ENCODE results near the gene TRPV4.

Gene TRPV4

GRCh38 chr12:109804820-109805761 lies 28.1 kb downstream of the TRPV4 start:
- peak; percentile 33 for DNase-seq (ENCODE audit: low spot score)

DNA sequence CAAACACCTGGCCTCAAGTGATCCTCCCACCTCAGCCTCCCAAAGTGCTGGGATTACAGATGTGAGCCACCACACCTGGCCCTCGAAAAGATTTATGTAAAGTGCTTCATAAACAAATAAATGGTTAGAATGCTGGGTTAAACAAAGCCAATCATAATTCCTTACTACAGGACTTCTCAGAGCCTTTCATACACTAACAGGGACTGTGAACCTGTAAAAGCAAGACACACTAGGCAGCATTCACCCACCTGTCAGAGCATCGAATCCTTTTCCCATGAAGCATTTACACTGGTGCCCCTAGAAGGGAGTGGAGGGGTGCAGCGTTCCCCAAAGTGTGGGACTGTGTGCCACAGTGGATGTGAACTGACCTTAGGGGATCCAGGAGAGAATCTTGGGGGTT lies 29.5 kb downstream of the TRPV4 start:
- no peak for DNase-seq (ENCODE audit: low spot score)

GRCh38 chr12:109802828-109803227 lies 30.4 kb downstream of the TRPV4 start:
- DNase-seq (ENCODE audit: low spot score) = no peak

DNA sequence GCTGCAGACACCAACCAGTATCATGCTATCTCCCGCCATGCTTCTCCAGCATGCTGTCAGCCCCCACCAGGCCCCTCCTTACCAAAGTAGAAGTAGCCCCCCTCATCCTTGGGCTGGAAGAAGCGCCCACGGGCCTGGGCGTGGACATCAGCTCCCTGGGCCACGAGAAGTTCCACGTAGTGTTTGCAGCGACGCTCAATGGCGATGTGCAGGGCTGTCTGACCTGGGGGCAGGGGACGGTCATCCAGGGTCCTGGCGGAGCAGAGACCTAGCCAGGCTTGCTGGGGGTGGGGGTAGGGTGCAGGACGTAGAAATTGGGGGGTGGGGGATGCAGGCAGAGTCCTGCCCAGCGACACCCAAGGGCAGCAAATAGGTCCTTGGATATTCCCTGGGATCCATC lies 32.7 kb downstream of the TRPV4 start:
- DNase-seq (ENCODE audit: low spot score) = no peak

DNA sequence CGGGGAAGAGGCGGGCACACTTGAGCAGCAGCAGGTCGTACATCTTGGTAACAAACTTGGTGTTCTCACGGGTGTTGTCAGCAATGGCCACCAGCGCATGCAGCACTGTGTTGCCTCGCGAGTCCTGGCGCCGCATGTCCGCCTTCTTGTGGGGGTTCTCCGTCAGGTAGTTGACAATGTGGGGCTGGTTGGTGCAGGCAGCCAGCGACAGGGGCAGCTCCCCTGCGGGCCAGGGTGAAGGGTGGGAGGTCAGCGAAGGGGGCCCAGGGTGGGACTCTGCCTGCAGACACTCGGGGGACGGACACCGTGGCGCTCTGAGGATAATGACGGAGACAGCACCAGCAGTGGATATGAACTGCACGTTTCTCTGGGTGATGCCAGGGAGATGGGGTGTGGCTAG lies 34.5 kb downstream of the TRPV4 start:
- no peak for DNase-seq (ENCODE audit: low spot score)

GRCh38 chr12:109797905-109798669 lies 35.1 kb downstream of the TRPV4 start:
- DNase-seq (ENCODE audit: low spot score) = no peak

- no peak for DNase-seq (ENCODE audit: low spot score)
Observed at GRCh38 chr12:109796057-109796456, 37.1 kb downstream of the TRPV4 start.

DNA sequence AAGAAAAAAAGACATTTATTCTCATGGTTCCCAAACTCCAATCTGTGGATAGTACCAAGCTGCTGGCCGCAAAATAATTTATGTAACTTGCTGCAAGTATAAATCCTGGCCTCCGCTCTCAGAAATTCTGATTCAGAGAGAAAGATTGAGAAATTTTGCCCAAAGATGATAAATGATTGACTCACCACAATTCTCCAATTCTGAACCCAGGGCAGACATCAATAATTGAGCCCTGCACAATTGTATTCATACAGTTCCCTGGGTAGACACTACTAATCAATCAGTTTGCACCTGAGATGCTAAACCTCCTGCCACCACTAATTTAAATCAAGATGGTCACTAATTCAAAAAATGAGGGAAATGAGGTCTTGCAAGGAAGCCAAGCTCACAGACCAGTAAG lies 38.2 kb downstream of the TRPV4 start:
- DNase-seq (ENCODE audit: low spot score) = no peak

- no peak for DNase-seq (ENCODE audit: low spot score)
Observed at GRCh38 chr12:109793826-109794501, 39.2 kb downstream of the TRPV4 start.

DNA sequence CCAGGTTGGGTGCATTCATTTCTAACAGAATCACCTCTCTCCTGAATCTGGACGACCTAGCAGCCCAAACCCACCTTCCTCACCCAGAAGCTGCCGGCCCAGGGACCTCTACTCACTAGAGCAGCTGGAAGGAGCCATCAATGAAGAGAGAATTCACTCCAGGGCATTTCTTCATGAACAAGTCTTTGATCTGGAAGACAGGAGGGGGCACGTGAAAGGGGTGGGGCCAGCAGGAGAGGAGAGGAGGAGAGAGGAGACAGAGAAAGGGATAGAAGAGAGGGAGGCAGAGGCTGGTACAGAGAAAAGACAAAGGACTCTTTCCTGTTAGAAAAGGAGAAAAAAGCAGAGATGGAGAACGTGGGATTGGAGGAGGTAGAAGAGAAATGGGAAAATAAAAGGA lies 39.8 kb downstream of the TRPV4 start:
- DNase-seq (ENCODE audit: low spot score) = no peak

- no peak for DNase-seq (ENCODE audit: low spot score)
Observed at GRCh38 chr12:109792992-109793391, 40.2 kb downstream of the TRPV4 start.

- DNase-seq (ENCODE audit: low spot score) = no peak
Observed at GRCh38 chr12:109789526-109790048, 43.6 kb downstream of the TRPV4 start.

- no peak for DNase-seq (ENCODE audit: low spot score)
Observed at GRCh38 chr12:109786799-109787198, 46.4 kb downstream of the TRPV4 start.

GRCh38 chr12:109785854-109786253 lies 47.3 kb downstream of the TRPV4 start:
- no peak for DNase-seq (ENCODE audit: low spot score)

DNA sequence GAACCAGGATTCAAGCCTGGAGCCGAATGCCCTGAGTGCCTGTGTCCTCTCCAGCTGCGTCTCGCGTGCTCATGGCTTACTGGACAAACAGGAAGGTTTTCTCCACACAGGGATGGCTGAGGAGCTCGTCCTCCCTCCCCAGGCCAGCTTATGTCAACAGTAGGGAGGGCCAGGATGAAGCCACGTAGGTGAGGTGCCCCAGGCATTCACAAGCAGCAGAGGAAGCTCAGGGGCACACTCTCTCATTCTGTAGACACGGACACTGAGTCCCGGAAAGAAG lies 49.3 kb downstream of the TRPV4 start:
- DNase-seq (ENCODE audit: low spot score) = no peak

DNA sequence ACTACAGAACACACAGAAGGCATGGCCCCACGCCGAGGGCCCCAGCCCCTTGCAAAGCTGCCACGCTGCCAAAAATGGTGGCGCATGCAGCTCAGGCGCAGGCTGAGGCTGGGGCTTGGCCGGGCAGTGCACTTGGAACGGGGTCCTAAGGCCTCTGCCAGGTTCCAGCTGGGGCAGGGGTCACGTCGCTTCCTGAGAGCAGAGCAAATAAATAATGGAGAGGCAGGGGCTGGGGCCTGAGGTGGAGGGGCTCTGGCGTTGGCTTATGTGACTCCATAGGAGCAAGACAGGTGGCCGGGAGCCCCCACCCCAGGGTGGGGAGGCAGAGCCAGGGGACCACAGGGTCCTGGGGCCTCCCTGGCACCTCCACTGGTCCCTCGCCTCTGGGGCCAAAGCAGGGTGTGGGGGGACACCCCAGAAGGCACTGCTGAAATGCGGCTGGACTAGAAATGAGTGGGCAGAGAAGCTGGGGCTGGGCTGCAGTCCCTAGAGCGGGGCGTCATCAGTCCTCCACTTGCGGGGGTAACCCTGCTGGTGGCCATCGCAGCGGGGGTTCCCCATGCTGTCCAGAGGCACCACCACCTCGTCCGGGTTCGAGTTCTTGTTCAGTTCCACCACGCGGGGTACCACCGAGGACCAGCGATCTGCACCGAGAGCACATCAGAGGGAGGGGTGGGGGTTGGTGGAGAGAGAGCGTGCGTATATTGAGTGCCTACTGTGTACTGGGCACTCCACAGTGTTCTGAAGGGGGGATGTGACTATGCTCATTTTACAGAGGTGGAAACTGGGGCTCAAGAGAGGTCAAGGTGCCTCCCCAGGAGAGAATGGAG lies 49.8 kb downstream of the TRPV4 start:
- DNase-seq (ENCODE audit: low spot score) = no peak

DNA sequence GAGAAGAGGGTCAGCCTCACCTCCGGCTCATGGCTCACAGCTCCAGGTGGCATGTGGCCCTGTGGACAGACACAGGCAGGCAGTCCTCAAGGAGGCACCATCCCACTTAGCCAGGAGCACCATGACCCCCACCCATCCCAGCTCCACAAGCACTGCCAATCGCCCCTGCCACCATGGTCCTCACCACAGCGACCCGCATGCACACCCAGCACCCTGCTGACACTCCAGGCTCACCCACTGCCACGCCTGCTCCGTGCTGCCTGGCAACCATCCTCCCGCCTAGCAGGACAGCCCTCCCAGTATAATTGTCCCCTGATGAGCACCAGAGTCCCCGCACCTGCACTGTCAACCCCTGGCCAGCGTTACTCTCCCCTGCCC lies 50.9 kb downstream of the TRPV4 start:
- DNase-seq (ENCODE audit: low spot score) = no peak

DNA sequence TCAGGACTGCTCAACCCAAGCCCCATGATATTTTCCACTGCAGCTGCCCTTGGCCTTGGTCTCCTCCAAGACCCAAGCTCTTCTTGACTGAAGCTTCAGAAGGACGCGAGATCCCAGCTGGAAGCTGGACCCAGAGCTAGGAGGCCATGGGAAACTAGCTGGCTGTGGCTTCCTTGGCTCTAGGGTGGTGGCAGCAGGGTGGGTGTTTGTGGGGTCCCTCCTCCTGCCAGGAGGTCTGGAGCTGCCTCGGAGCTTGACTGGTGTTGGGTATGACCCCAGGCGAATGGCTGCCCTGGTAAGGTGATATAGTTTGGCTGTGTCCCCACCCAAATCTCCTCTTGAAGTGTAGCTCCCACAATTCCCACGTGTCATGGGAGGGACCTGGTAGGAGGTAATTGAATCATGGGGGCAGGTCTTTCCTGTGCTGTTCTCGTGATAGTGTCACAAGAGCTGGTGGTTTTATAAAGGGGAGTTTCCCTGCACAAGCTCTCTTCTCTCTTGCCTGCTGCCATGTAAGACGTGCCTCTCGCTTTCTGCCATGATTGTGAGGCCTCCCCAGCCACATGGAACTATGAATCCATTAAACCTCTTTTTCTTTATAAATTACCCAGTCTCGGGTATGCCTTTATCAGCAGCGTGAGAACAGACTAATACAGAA lies 51.4 kb downstream of the TRPV4 start:
- no peak for DNase-seq (ENCODE audit: low spot score)

- peak; percentile 36 for DNase-seq (ENCODE audit: low spot score)
Observed at GRCh38 chr12:109779382-109779781, 53.8 kb downstream of the TRPV4 start.

DNA sequence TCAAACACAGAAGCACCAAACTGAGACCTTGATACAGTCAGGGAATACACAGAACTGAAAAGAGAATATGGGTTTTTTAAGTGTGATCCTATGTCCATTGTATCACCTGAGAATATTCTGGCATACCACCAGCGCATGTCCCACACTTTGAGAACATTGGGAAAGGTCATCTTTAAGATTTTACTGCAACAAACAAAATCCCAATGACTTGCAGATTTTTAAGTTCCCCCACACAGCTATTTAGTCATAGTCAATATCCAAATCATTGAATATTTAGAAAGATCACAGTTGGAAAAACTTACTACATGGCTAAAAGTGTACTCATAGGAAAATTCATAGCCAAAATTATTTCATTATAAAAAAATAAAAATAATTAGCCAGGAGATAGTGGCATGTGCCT lies 54.5 kb downstream of the TRPV4 start:
- no peak for DNase-seq (ENCODE audit: low spot score)

DNA sequence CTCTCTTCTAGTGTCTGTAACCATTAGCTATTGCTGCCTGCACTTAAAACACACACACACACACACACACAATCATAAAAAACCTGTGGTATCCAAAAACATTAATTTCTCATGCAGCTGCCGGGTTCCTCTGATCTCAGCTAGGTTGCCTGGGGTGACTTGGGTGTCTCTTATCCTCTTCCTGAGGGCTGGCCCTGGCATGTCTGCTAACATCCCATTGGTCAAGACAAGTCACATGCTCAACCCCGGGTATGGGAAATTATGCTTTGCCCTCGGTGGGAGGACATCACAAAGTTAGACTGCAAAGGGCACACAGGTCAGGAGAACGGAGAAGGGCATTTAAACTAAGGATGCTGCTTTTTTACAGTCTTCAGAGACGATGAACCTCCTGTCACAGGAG lies 55.7 kb downstream of the TRPV4 start:
- peak; percentile 21 for DNase-seq (ENCODE audit: low spot score)
